Thoracic aorta (tissue), 2 donors: ENCODE results near the gene ERVK3-1. TPM values are rescaled to one million over a fixed set of nuclear protein-coding genes. Genes with fewer than 3 reads are reported as not detected.

ENCODE experiments used
- ATAC-seq: fragments of 150-250 bp; one replicate; pipeline ENCODE4 v1.8.0; 2017; ENCODE audit warnings: low read depth; ENCODE audit not compliant: insufficient number of reproducible peaks, low FRiP score
- DNase-seq: peaks from one replicate; pipeline ENCODE4 v3.0.0-alpha.2; 2020; ENCODE audit warnings: low spot score
- H3K27ac ChIP-seq, 2 donors: fragments of 200-600 bp; sonication (generic); 1 replicate in 1 of 2; 2 replicates in 1 of 2; pipeline ENCODE4 v1.5.1; 2016; ENCODE audit warnings: mild to moderate bottlenecking in 2 of 2, moderate library complexity in 2 of 2
- H3K27me3 ChIP-seq: fragments of 200-600 bp; sonication (generic); replicated peaks from 2 replicates; pipeline ENCODE4 v1.6.0; 2016; ENCODE audit warnings: mild to moderate bottlenecking; ENCODE audit not compliant: insufficient read depth
- H3K36me3 ChIP-seq: fragments of 200-600 bp; sonication (generic); one replicate; pipeline ENCODE4 v1.5.1; 2016
- H3K4me1 ChIP-seq, 2 donors: fragments of 200-600 bp; sonication (generic); 1 replicate in 1 of 2; 2 replicates in 1 of 2; pipeline versions ENCODE4 v1.5.1 to v1.6.0; 2016; ENCODE audit warnings: low read depth in 2 of 2, mild to moderate bottlenecking in 1 of 2; ENCODE audit not compliant: control insufficient read depth in 1 of 2
- H3K4me3 ChIP-seq: fragments of 200-600 bp; sonication (generic); 2 replicates; pipeline ENCODE4 v1.5.1; 2016; ENCODE audit warnings: mild to moderate bottlenecking
- H3K9me3 ChIP-seq: fragments of 200-600 bp; sonication (generic); 2 replicates; pipeline ENCODE4 v1.5.1; 2016
- CTCF ChIP-seq: fragments of 200-600 bp; sonication (generic); IDR thresholded peaks from one replicate; pipeline ENCODE4 v1.5.1; 2019; ENCODE audit warnings: antibody characterized with exemption
- total RNA-seq, 2 donors: library from RNA; depleted of rRNA; stranded (reverse); fragments of >200 nt; gene quantifications; one replicate each; pipeline versions ENCODE4 v1.1.0 to v1.2.3, GENCODE V29; 2016

ERVK3-1 gene
- total RNA-seq, 2 donors from 2014 or later = 37.4 to 87.9 TPM

DNA sequence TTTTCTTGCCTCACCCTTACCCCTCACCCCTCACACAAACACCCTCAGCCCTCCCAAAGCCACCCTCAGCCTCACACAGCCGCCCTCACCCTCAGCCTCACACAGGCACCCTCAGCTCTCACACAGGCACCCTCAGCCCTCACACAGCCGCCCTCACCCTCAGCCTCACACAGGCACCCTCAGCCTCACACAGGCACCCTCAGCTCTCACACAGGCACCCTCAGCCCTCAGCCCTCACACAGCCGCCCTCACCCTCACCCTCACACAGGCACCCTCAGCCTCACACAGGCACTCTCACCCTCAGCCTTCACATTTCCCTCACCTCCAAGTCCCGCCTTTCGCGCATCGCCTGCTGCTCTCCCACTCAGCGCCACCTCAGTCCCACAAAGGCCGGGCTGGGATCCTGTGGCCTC, 21.3 kb downstream of the ERVK3-1 start:
- Histone ChIP-seq H3K27ac (peak overlapping the region; percentile 78 to 92), H3K36me3 (no peaks in the 10 kb centered on the region), H3K4me3 (peak overlapping the region; percentile 84), H3K9me3 (no peaks in the 10 kb centered on the region), H3K4me1 (peaks cover 14 to 25% of the 10 kb centered on the region in 2 donors), H3K27me3 (no peaks in the 10 kb centered on the region)
- no peak for ATAC-seq
- DNase-seq = no peak
- TF ChIP-seq CTCF = no peak

GRCh38 chr19:58326914-58327726, 21.9 kb downstream of the ERVK3-1 start, which contains the start of gene ZSCAN22:
Gene ZSCAN22, plus strand, starts transcription at chr19:58326994. Its CDS starts 7,809 bp downstream, at chr19:58334803.
- H3K4me3 ChIP-seq = peak within 1 kb of the TSS; percentile 84
- H3K27me3 ChIP-seq = no peaks in the 10 kb centered on the region
- no peak for TF ChIP-seq CTCF
- DNase-seq = peak; percentile 95
- no peaks in the 10 kb centered on the region for H3K9me3 ChIP-seq
- no peaks in the 10 kb centered on the region for H3K36me3 ChIP-seq
- peaks cover 14 to 25% of the 10 kb centered on the region in 2 donors for H3K4me1 ChIP-seq
- peak; percentile 93 for ATAC-seq
- peak within 1 kb of the TSS; percentile 78 to 92 for H3K27ac ChIP-seq

GRCh38 chr19:58328999-58329398, 23.8 kb downstream of the ERVK3-1 start:
- Histone ChIP-seq H3K27ac (no peak overlapping the region), H3K4me1 (peaks cover 14 to 25% of the 10 kb centered on the region in 2 donors), H3K4me3 (no peak overlapping the region), H3K36me3 (no peaks in the 10 kb centered on the region), H3K9me3 (no peaks in the 10 kb centered on the region), H3K27me3 (no peaks in the 10 kb centered on the region)
- no peak for TF ChIP-seq CTCF
- DNase-seq = no peak
- no peak for ATAC-seq

DNA sequence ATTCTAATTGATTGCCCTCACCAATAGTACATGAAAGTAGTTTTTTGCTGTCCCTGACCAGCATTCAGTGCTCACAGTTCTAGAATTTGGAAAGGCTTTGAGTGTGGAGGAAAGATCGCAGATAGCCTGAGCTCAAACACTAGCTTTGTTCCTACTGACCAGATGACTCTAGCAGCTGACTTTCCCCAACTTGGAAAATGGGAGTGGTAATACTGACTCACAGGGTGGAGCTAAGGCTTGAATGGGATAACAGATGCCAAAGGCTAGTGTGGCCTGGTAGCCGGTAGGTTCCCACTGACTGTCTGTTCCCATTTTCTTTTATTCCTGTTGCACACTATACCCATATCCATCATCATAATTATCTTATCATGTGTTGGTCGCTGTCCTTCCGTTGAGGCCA, 25.3 kb downstream of the ERVK3-1 start:
- TF ChIP-seq CTCF = no peak
- DNase-seq = no peak

DNA sequence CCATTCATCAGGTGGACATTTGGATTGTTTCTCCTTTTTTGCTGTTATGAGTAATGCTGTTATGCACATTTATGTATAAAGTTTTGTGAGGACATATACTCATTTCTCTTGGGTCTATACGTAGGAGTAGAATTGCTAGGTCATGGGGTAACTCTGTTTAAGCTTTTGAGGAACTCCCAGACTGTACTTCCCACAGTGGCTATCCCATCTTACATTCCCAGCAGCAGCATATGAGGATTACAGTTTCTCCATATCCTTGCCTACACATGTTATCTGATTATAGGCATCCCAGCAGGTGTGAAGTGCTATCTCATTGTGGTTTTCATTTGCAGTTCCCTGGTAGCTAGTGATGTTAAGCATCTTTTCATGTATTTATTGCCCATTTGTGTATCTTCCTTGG, 27.5 kb downstream of the ERVK3-1 start:
- TF ChIP-seq CTCF = no peak
- no peak overlapping the region for H3K4me3 ChIP-seq
- H3K4me1 ChIP-seq = peaks cover 3 to 10% of the 10 kb centered on the region in 2 donors
- ATAC-seq (no peak), DNase-seq (no peak)
- peaks cover 15% of the 10 kb centered on the region for H3K36me3 ChIP-seq
- H3K9me3 ChIP-seq = no peaks in the 10 kb centered on the region
- H3K27ac ChIP-seq = no peak overlapping the region
- H3K27me3 ChIP-seq = no peaks in the 10 kb centered on the region

More for the DNA sequence above, 25.3 kb downstream of the ERVK3-1 start:
- H3K4me1 ChIP-seq = peaks cover 12 to 23% of the 10 kb centered on the region in 2 donors
- no peak overlapping the region for H3K27ac ChIP-seq
- H3K27me3 ChIP-seq = no peaks in the 10 kb centered on the region
- ATAC-seq = no peak
- H3K4me3 ChIP-seq = no peak overlapping the region
- no peaks in the 10 kb centered on the region for H3K9me3 ChIP-seq
- H3K36me3 ChIP-seq = peaks cover 10% of the 10 kb centered on the region
